ENCODE data around the gene CERKL. TPM values are rescaled to one million over a fixed set of nuclear protein-coding genes. Genes with fewer than 3 reads are reported as not detected.

The CERKL gene
- total and polyA plus RNA-seq, 9 of the 15 experiments (the other 6 are each of a cell fraction or from before 2014, with no cell fraction given): 0.04 to 0.08 TPM; not detected in 7

DNA sequence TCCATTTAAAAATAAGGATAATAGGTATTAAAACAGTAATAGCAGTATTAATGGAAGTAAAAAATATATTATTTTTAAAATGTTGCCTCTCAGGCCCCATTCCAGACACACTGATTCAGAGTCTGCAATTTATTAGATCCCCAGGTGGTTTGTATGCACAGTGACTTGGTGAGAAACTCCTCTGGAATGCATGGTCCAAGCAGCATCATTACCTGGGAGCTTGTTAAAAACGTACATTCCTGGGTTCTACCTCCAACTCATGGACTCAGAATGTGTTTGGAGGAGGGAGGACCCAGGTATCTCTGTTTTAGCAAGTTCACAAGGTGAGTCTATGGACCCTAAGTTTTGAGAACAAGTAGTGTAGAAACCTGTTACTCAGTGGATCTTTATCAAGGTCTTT lies 104.1 kb downstream of the CERKL start:
- Histone ChIP-seq H3K4me2 (ENCODE audit: insufficient read depth, low read length) (no peak overlapping the region), H3K79me2 (ENCODE audit: control insufficient read depth, insufficient read depth, low read length) (no peaks in the 10 kb centered on the region), H4K20me1 (replicated peaks; ENCODE audit: control insufficient read depth, insufficient read depth, low read length) (no peaks in the 10 kb centered on the region), H3K36me3 (ENCODE audit: control insufficient read depth, insufficient read depth, low read length) (no peaks in the 10 kb centered on the region), H3K9me1 (ENCODE audit: control insufficient read depth, insufficient read depth, low read length) (no peaks in the 10 kb centered on the region), H3K4me3 (no peak overlapping the region), H3K9me3 (replicated peaks; ENCODE audit: control insufficient read depth, insufficient read depth, low read depth, low read length) (no peaks in the 10 kb centered on the region), H3K9ac (ENCODE audit: insufficient read depth in 1 of 2, low read depth in 2 of 2, low read length in 2 of 2) (no peak overlapping the region), H3K27ac (ENCODE audit: extremely low read depth, low read depth, low read length) (no peak overlapping the region), H2AFZ (ENCODE audit: low read depth, low read length) (no peak overlapping the region), H3K27me3 (ENCODE audit: control insufficient read depth in 2 of 2, insufficient read depth in 2 of 2, low read length in 2 of 2) (no peaks in the 10 kb centered on the region), H3K4me1 (replicated peaks in 1 of 2; ENCODE audit: control insufficient read depth in 2 of 2, insufficient read depth in 2 of 2, low read length in 2 of 2) (no peaks in the 10 kb centered on the region)
- ATAC-seq: no peak
- CTCF ChIA-PET (ENCODE audit: low intra/inter-chr PET ratio): no interaction called here
- in situ Hi-C loops (cut with MboI): no loop called here
- no peak for DNase-seq (ENCODE audit: extremely low read depth in 1 of 4, low spot score in 3 of 4)
- FAIRE-seq: no peak
- WGBS (ENCODE audit: insufficient coverage, low coverage, missing lambda C conversion rate): 8% methylated on average over 1 of the region's 1 CpG
- POLR2A ChIA-PET: no interaction called here
- BruUV-seq (replicated peaks): no TSS peak
- no peak for TF ChIP-seq ELF1 (tag; IDR thresholded peaks at IDR 0.05)
- TF ChIP-seq EWSR1 (IDR thresholded peaks at IDR 0.05; ENCODE audit: borderline replicate concordance, low read depth, partially characterized antibody): no peak
- TF ChIP-seq, protein P1, sequence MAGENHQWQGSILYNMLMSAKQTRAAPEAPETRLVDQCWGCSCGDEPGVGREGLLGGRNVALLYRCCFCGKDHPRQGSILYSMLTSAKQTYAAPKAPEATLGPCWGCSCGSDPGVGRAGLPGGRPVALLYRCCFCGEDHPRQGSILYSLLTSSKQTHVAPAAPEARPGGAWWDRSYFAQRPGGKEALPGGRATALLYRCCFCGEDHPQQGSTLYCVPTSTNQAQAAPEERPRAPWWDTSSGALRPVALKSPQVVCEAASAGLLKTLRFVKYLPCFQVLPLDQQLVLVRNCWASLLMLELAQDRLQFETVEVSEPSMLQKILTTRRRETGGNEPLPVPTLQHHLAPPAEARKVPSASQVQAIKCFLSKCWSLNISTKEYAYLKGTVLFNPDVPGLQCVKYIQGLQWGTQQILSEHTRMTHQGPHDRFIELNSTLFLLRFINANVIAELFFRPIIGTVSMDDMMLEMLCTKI (IDR thresholded peaks at IDR 0.05; ENCODE audit: partially characterized antibody): no peak
- TF ChIP-seq MIER1 (IDR thresholded peaks at IDR 0.05; ENCODE audit: low read depth): no peak
- no peak for TF ChIP-seq PYGO2 (tag; IDR thresholded peaks at IDR 0.05)
- no peak for TF ChIP-seq SMAD1 (IDR thresholded peaks at IDR 0.05; ENCODE audit: low read depth, low read length, partially characterized antibody)
- TF ChIP-seq, protein P2, sequence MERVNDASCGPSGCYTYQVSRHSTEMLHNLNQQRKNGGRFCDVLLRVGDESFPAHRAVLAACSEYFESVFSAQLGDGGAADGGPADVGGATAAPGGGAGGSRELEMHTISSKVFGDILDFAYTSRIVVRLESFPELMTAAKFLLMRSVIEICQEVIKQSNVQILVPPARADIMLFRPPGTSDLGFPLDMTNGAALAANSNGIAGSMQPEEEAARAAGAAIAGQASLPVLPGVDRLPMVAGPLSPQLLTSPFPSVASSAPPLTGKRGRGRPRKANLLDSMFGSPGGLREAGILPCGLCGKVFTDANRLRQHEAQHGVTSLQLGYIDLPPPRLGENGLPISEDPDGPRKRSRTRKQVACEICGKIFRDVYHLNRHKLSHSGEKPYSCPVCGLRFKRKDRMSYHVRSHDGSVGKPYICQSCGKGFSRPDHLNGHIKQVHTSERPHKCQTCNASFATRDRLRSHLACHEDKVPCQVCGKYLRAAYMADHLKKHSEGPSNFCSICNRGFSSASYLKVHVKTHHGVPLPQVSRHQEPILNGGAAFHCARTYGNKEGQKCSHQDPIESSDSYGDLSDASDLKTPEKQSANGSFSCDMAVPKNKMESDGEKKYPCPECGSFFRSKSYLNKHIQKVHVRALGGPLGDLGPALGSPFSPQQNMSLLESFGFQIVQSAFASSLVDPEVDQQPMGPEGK (CRISPR knock-in tag; IDR thresholded peaks at IDR 0.05; ENCODE audit: borderline replicate concordance): no peak
- no peak for TF ChIP-seq NFE2 (IDR thresholded peaks at IDR 0.05; ENCODE audit: low read depth)
- TF ChIP-seq SUPT5H (IDR thresholded peaks at IDR 0.05): no peak
- TF ChIP-seq, protein P3, sequence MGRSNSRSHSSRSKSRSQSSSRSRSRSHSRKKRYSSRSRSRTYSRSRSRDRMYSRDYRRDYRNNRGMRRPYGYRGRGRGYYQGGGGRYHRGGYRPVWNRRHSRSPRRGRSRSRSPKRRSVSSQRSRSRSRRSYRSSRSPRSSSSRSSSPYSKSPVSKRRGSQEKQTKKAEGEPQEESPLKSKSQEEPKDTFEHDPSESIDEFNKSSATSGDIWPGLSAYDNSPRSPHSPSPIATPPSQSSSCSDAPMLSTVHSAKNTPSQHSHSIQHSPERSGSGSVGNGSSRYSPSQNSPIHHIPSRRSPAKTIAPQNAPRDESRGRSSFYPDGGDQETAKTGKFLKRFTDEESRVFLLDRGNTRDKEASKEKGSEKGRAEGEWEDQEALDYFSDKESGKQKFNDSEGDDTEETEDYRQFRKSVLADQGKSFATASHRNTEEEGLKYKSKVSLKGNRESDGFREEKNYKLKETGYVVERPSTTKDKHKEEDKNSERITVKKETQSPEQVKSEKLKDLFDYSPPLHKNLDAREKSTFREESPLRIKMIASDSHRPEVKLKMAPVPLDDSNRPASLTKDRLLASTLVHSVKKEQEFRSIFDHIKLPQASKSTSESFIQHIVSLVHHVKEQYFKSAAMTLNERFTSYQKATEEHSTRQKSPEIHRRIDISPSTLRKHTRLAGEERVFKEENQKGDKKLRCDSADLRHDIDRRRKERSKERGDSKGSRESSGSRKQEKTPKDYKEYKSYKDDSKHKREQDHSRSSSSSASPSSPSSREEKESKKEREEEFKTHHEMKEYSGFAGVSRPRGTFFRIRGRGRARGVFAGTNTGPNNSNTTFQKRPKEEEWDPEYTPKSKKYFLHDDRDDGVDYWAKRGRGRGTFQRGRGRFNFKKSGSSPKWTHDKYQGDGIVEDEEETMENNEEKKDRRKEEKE (IDR thresholded peaks at IDR 0.05; ENCODE audit: borderline replicate concordance in 1 of 2, control insufficient read depth in 1 of 2, low read depth in 2 of 2, low read length in 1 of 2): no peak
- no peak for TF ChIP-seq ETV1 (tag; conservative IDR thresholded peaks at IDR 0.05; ENCODE audit: low read depth)
- TF ChIP-seq MBD2 (IDR thresholded peaks at IDR 0.05; ENCODE audit: borderline replicate concordance, low read depth): no peak
- TF ChIP-seq GABPA (tag; conservative IDR thresholded peaks at IDR 0.05; ENCODE audit: low read depth): no peak
- no peak for TF ChIP-seq NCOR1 (IDR thresholded peaks at IDR 0.05)
- intact Hi-C loops (cut with micrococcal nuclease): no loop called here

Measured in K562 (cell line).